Hepatocyte (in vitro differentiated cells): ENCODE measurements around the gene HKDC1. TPM values are rescaled to one million over a fixed set of nuclear protein-coding genes. Genes with fewer than 3 reads are reported as not detected.
"Not testable (repeated sequence)": the region's sequence is repeated elsewhere in the genome, so short reads cannot be mapped to it uniquely, and the experiment has no call there.

Source experiments
- DNase-seq: peaks from one replicate; pipeline ENCODE4 v3.0.0-alpha.2; 2016; ENCODE audit warnings: low spot score
- H2AFZ ChIP-seq: fragments of 200-600 bp; sonication (generic); 2 replicates; pipeline ENCODE4 v1.6.0; 2016; ENCODE audit warnings: antibody characterized with exemption, mild to moderate bottlenecking
- H3K27ac ChIP-seq: fragments of 200-600 bp; sonication (generic); 2 replicates; pipeline ENCODE4 v1.5.1; 2016; ENCODE audit warnings: mild to moderate bottlenecking
- H3K27me3 ChIP-seq: fragments of 200-600 bp; sonication (generic); 2 replicates; pipeline ENCODE4 v1.6.1; 2016
- H3K36me3 ChIP-seq: fragments of 200-600 bp; sonication (generic); replicated peaks from 2 replicates; pipeline ENCODE4 v1.5.1; 2016; ENCODE audit warnings: low read depth; ENCODE audit not compliant: insufficient read depth
- H3K4me1 ChIP-seq: fragments of 200-600 bp; sonication (generic); 2 replicates; pipeline ENCODE4 v1.5.1; 2016; ENCODE audit warnings: mild to moderate bottlenecking, moderate library complexity; ENCODE audit not compliant: insufficient read depth
- H3K4me2 ChIP-seq: fragments of 200-600 bp; sonication (generic); 2 replicates; pipeline ENCODE4 v1.6.0; 2016
- H3K4me3 ChIP-seq: fragments of 200-600 bp; sonication (generic); 2 replicates; pipeline ENCODE4 v1.5.1; 2016; ENCODE audit warnings: mild to moderate bottlenecking
- H3K79me2 ChIP-seq: fragments of 200-600 bp; sonication (generic); 2 replicates; pipeline ENCODE4 v1.6.0; 2017; ENCODE audit warnings: mild to moderate bottlenecking
- H3K9me2 ChIP-seq: fragments of 200-600 bp; sonication (generic); replicated peaks from 2 replicates; pipeline ENCODE4 v1.6.0; 2017; ENCODE audit warnings: mild to moderate bottlenecking; ENCODE audit not compliant: insufficient read depth
- H3K9me3 ChIP-seq: fragments of 200-600 bp; sonication (generic); 2 replicates; pipeline ENCODE4 v1.5.1; 2016; ENCODE audit warnings: low read depth, mild to moderate bottlenecking
- H4K20me1 ChIP-seq: fragments of 200-600 bp; sonication (generic); 2 replicates; pipeline ENCODE4 v1.6.0; 2016; ENCODE audit warnings: mild to moderate bottlenecking; ENCODE audit not compliant: insufficient read depth, poor library complexity, severe bottlenecking
- CTCF ChIP-seq: fragments of 200-600 bp; sonication (generic); IDR thresholded peaks from 2 replicates; pipeline ENCODE4 v1.5.1; 2016; ENCODE audit warnings: antibody characterized with exemption, mild to moderate bottlenecking; ENCODE audit not compliant: poor library complexity
- EZH2 ChIP-seq: fragments of 200-600 bp; sonication (generic); IDR thresholded peaks from 2 replicates; pipeline ENCODE4 v1.6.1; 2016; ENCODE audit warnings: antibody characterized with exemption, mild to moderate bottlenecking, borderline replicate concordance
- EZH2phosphoT487 ChIP-seq: fragments of 200-600 bp; sonication (generic); IDR thresholded peaks from one replicate; pipeline ENCODE4 v1.6.1; 2018; ENCODE audit warnings: antibody characterized with exemption, mild to moderate bottlenecking, low read depth, moderate library complexity; ENCODE audit not compliant: unreplicated experiment, severe bottlenecking
- WGBS: methylation state at CpG from one replicate; pipeline ENCODE4 v1.1.6; 2016; ENCODE audit warnings: low lambda C conversion rate; ENCODE audit errors: missing lambda C conversion rate; 5-methylcytosine and 5-hydroxymethylcytosine counted together
- polyA plus RNA-seq: library from polyadenylated mRNA; unstranded; fragments of >200 nt; fragmentation: Nextera tagmentation; extraction: Ambion mirVana; gene quantifications from 2 replicates; pipeline ENCODE4 v1.2.1, GENCODE V29; 2016
- total RNA-seq: library from RNA; depleted of rRNA; stranded (reverse); fragments of >200 nt; gene quantifications from 2 replicates; pipeline ENCODE4 v1.2.3, GENCODE V29; 2014

Gene HKDC1
- total RNA-seq (27.7 and 27.9 TPM in 2 replicates), polyA plus RNA-seq (19.5 and 23.6 TPM in 2 replicates)

DNA sequence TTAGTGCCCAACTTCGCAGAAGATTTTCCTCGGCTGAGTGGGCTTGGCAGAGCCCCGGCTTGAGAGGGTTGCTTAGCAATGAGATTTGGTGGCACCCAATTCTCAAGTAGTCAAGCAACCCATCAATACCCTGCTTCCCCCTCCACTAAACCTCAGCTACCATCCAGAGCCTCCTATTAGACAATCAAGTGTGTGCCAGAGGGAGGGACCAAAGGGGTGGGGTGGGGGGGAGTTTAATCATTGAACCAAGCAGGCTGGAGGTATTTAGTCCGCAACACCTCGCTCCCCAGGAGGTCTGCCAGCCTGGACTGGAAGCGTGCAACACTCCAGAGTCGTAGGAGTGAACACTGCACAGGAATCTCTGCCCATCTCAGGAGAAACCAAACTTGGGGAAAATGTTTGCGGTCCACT lies at the start of gene HKDC1:
Gene HKDC1 (plus strand): TSS at position 292 of the 411 bp plus-strand sequence. CDS start 104 bp downstream, at position 396.
- TF ChIP-seq CTCF: no peak
- no peak for TF ChIP-seq EZH2phosphoT487
- TF ChIP-seq EZH2: no peak
- Histone ChIP-seq H3K9me3 (no peaks in the 10 kb centered on the region), H3K9me2 (no peaks in the 10 kb centered on the region), H4K20me1 (no peaks in the 10 kb centered on the region), H3K36me3 (no peaks in the 10 kb centered on the region), H3K4me1 (peaks cover 13% of the 10 kb centered on the region), H3K27me3 (no peaks in the 10 kb centered on the region), H2AFZ (no peak within 1 kb of the TSS), H3K4me3 (peak within 1 kb of the TSS; percentile 3), H3K4me2 (peak within 1 kb of the TSS; percentile 61), H3K27ac (peak within 1 kb of the TSS; percentile 87), H3K79me2 (peaks cover 7% of the 10 kb centered on the region)
- peak; percentile 61 for DNase-seq
- WGBS: 68% methylated on average over 8 of the region's 8 CpGs

DNA sequence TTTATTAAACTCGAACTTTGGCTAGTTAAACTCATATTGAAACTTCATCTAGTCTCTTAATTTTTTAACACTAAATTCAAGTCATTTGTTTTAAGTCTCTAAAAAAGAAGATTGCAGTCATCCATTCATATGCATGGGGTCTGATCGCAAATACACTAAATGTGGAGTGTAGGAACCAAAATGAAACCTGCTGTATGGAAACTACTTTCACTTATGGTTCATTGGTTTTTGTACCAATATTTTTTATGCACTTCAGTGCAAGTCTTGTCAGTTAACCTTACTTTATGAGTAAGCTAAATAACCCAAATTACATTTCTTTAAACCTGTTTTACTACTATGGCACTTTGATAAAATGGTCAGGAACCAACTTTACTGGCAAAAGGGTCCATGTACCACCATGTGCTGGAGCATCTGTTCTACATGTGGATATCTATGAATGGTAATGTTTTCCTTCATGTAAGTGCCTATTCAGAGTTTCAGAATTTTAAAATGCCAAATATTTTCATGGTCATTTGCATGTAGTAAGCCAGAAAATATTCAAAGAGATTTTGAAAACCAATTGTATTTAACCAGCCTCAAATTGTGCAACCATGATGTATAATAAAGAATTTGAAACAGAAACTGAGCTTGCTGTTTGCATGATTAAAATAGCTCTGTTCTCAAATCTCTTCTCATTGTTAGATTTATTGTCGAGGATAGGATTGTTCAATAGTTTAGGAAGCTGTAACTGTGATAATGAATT lies 47.7 kb upstream of the HKDC1 start:
- peaks cover 6% of the 10 kb centered on the region for H3K36me3 ChIP-seq
- WGBS: 96% methylated on average over 3 of the region's 3 CpGs

GRCh38 chr10:69175326-69175725 lies 44.8 kb upstream of the HKDC1 start:
- not testable (repeated sequence) for H4K20me1 ChIP-seq, H3K27me3 ChIP-seq, H3K4me1 ChIP-seq, H3K27ac ChIP-seq, H3K36me3 ChIP-seq, H2AFZ ChIP-seq, H3K4me3 ChIP-seq, H3K9me3 ChIP-seq, DNase-seq, H3K4me2 ChIP-seq, H3K79me2 ChIP-seq, H3K9me2 ChIP-seq
- WGBS: 92% methylated on average over 4 of the region's 4 CpGs

More for the DNA sequence above, 47.7 kb upstream of the HKDC1 start:
- no peaks in the 10 kb centered on the region for H3K9me2 ChIP-seq
- no peak overlapping the region for H3K27ac ChIP-seq
- H3K4me1 ChIP-seq: no peaks in the 10 kb centered on the region
- no peak overlapping the region for H3K4me3 ChIP-seq
- H3K27me3 ChIP-seq: no peaks in the 10 kb centered on the region
- H3K4me2 ChIP-seq: no peak overlapping the region
- H2AFZ ChIP-seq: no peak overlapping the region
- no peak for TF ChIP-seq CTCF
- TF ChIP-seq EZH2: no peak
- TF ChIP-seq EZH2phosphoT487: no peak
- H4K20me1 ChIP-seq: no peaks in the 10 kb centered on the region
- no peaks in the 10 kb centered on the region for H3K79me2 ChIP-seq
- H3K9me3 ChIP-seq: no peaks in the 10 kb centered on the region
- DNase-seq: no peak

- DNase-seq: no peak
- H3K4me2 ChIP-seq: no peak overlapping the region
- H3K4me3 ChIP-seq: no peak overlapping the region
- no peaks in the 10 kb centered on the region for H3K9me3 ChIP-seq
- H2AFZ ChIP-seq: no peak overlapping the region
- no peak overlapping the region for H3K27ac ChIP-seq
- H3K79me2 ChIP-seq: peaks cover 16% of the 10 kb centered on the region
- TF ChIP-seq EZH2 (no peak), EZH2phosphoT487 (no peak), CTCF (no peak)
- WGBS: 86% methylated on average over 2 of the region's 2 CpGs
- H3K4me1 ChIP-seq: peaks cover 9% of the 10 kb centered on the region
- no peaks in the 10 kb centered on the region for H3K9me2 ChIP-seq
- no peaks in the 10 kb centered on the region for H4K20me1 ChIP-seq
- no peaks in the 10 kb centered on the region for H3K36me3 ChIP-seq
- no peaks in the 10 kb centered on the region for H3K27me3 ChIP-seq
Measured at GRCh38 chr10:69176823-69177222, 43.3 kb upstream of the HKDC1 start.
